Caco-2 (cell line): ENCODE measurements around the gene FAM83F. TPM values are rescaled to one million over a fixed set of nuclear protein-coding genes. Genes with fewer than 3 reads are reported as not detected.

Experiments used
- BruUV-seq: library from RNA; stranded (reverse); fragments of 400-500 nt; replicated peaks from 2 replicates; lab custom pipeline; 2021; lab: Mats Ljungman, UMichigan
- CTCF ChIA-PET: fragments of 300-600 bp; sonication (Branson Sonifier 250); formaldehyde crosslinking; loops from one replicate; lab custom pipeline; 2022; ENCODE audit warnings: antibody characterized with exemption; lab: Charles Lee
- POLR2A ChIA-PET: fragments of 300-600 bp; sonication (Branson Sonifier 250); formaldehyde crosslinking; loops from one replicate; lab custom pipeline; 2022; ENCODE audit warnings: antibody characterized with exemption; lab: Charles Lee
- DNase-seq, 2 experiments: peaks; one replicate each; pipeline versions ENCODE4 v3.0.0 to v3.0.0-alpha.2; 2020 to 2022
- H3K27me3 ChIP-seq: replicated peaks from 2 replicates; pipeline ENCODE4 v1.6.0; 2011; ENCODE audit warnings: low read length; ENCODE audit not compliant: control insufficient read depth, insufficient read depth
- H3K36me3 ChIP-seq: 2 replicates; pipeline ENCODE4 v1.5.1; 2011; ENCODE audit warnings: low read length; ENCODE audit not compliant: control insufficient read depth, insufficient read depth
- H3K4me1 ChIP-seq: fragments of 250-450 bp; sonication (Bioruptor Pico); 2 replicates; pipeline ENCODE4 v1.5.1; 2020; ENCODE audit warnings: mild to moderate bottlenecking
- H3K4me3 ChIP-seq: 2 replicates; pipeline ENCODE4 v1.5.1; 2011; ENCODE audit warnings: low read depth, mild to moderate bottlenecking, control low read depth, low read length
- H3K9me3 ChIP-seq: fragments of 250-450 bp; sonication (Bioruptor Pico); 2 replicates; pipeline ENCODE4 v1.5.1; 2020; ENCODE audit warnings: mild to moderate bottlenecking, moderate library complexity
- H3K27ac Mint-ChIP-seq: one replicate; pipeline ENCODE4 v1.8.0; 2022; ENCODE audit warnings: mixed read lengths; ENCODE audit not compliant: unreplicated experiment
- H3K27me3 Mint-ChIP-seq: one replicate; pipeline ENCODE4 v1.8.0; 2022; ENCODE audit warnings: mixed read lengths; ENCODE audit not compliant: insufficient read depth, unreplicated experiment
- H3K36me3 Mint-ChIP-seq: one replicate; pipeline ENCODE4 v1.8.0; 2022; ENCODE audit warnings: mild to moderate bottlenecking, mixed read lengths; ENCODE audit not compliant: insufficient read depth, unreplicated experiment
- H3K4me1 Mint-ChIP-seq: one replicate; pipeline ENCODE4 v1.8.0; 2022; ENCODE audit warnings: low read depth, mixed read lengths; ENCODE audit not compliant: unreplicated experiment
- H3K4me3 Mint-ChIP-seq: one replicate; pipeline ENCODE4 v1.8.0; 2022; ENCODE audit warnings: mild to moderate bottlenecking, moderate library complexity, mixed read lengths; ENCODE audit not compliant: unreplicated experiment
- H3K9me3 Mint-ChIP-seq: one replicate; pipeline ENCODE4 v1.8.0; 2022; ENCODE audit warnings: mixed read lengths; ENCODE audit not compliant: unreplicated experiment
- intact Hi-C: fragments of 100-400 bp; cut with micrococcal nuclease; formaldehyde crosslinking; loops from one replicate; pipeline ENCODE4 v1.10.0; 2022; ENCODE audit not compliant: unreplicated experiment
- total RNA-seq: library from RNA; stranded (reverse); gene quantifications from 2 replicates; pipeline ENCODE4 v1.2.3, GENCODE V29; 2022
- TF ChIP-seq, protein P1 (sequence below), 2 experiments: fragments of 200-600 bp in 1 of 2; IDR thresholded peaks; 1 replicate in 1 of 2; 2 replicates in 1 of 2; pipeline versions ENCODE4 v1.5.1 to v1.8.0; 2011 to 2022; ENCODE audit warnings: antibody characterized with exemption in 1 of 2, control low read depth in 1 of 2, inconsistent platforms in 1 of 2, low read depth in 1 of 2, low read length in 1 of 2, mild to moderate bottlenecking in 1 of 2, moderate library complexity in 1 of 2; ENCODE audit not compliant: insufficient read depth in 1 of 2, severe bottlenecking in 1 of 2, unreplicated experiment in 1 of 2

FAM83F gene
- total RNA-seq, 1 experiment from 2014 or later: 20.0 TPM

DNA sequence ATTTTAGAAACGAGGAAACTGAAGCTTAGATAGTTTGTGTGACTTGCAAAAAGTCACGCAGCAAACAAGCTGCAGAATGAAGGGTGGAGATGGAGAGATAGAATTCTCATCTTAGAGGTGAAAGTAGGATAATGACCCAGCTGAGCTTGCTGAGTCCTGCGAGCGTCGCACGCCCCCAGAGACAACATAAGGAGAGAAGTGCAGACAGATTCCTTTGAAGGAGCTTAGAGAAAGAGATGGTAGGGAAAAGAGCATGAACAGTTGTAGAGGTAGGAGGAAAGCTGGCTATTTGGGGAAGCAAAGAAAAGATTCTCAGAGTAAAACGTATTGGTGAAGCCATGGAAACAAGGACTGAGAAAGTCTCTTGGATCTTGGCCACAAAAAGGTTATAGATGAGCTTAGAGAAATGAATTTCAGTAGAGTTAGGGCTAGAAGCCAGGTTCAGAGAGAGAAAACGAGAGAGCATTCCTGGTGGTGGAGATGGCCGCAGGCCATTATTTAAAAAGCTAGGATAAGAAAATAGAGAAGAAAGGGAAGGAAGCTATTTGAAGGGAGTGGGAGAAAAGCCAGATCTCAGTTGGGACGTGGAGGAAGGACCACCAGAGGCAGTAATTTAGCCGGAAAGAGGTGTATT is 44.8 kb downstream of the FAM83F start:
- H3K4me3 ChIP-seq: no peak overlapping the region
- no peaks in the 10 kb centered on the region for H3K36me3 ChIP-seq
- no peaks in the 10 kb centered on the region for H3K27me3 ChIP-seq
- H3K27ac Mint-ChIP-seq: no peak overlapping the region
- H3K4me1 Mint-ChIP-seq: peaks cover 5% of the 10 kb centered on the region
- H3K9me3 ChIP-seq: no peaks in the 10 kb centered on the region
- peaks cover 8% of the 10 kb centered on the region for H3K36me3 Mint-ChIP-seq
- H3K27me3 Mint-ChIP-seq: peaks cover 5% of the 10 kb centered on the region
- ChIA-PET POLR2A (no interaction called here), CTCF (interaction anchor here (1.0 kb wide), 1 partner anchor 308 kb away, joined by 3 read pairs; no protein-coding TSS in a partner anchor)
- no peak overlapping the region for H3K4me3 Mint-ChIP-seq
- intact Hi-C loops: loop anchor here (5.0 kb wide), 1 partner anchor 153 kb away; no protein-coding TSS in a partner anchor
- H3K9me3 Mint-ChIP-seq: no peaks in the 10 kb centered on the region
- H3K4me1 ChIP-seq: no peaks in the 10 kb centered on the region; the same call in 1 of the 2 replicates
- DNase-seq: no peak
- TF ChIP-seq, protein P1, sequence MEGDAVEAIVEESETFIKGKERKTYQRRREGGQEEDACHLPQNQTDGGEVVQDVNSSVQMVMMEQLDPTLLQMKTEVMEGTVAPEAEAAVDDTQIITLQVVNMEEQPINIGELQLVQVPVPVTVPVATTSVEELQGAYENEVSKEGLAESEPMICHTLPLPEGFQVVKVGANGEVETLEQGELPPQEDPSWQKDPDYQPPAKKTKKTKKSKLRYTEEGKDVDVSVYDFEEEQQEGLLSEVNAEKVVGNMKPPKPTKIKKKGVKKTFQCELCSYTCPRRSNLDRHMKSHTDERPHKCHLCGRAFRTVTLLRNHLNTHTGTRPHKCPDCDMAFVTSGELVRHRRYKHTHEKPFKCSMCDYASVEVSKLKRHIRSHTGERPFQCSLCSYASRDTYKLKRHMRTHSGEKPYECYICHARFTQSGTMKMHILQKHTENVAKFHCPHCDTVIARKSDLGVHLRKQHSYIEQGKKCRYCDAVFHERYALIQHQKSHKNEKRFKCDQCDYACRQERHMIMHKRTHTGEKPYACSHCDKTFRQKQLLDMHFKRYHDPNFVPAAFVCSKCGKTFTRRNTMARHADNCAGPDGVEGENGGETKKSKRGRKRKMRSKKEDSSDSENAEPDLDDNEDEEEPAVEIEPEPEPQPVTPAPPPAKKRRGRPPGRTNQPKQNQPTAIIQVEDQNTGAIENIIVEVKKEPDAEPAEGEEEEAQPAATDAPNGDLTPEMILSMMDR (IDR thresholded peaks at IDR 0.05; ENCODE audit: insufficient read depth in 1 of 2, low read depth in 1 of 2, low read length in 1 of 2, severe bottlenecking in 1 of 2, unreplicated experiment in 1 of 2): no peak
- no TSS peak for BruUV-seq

DNA sequence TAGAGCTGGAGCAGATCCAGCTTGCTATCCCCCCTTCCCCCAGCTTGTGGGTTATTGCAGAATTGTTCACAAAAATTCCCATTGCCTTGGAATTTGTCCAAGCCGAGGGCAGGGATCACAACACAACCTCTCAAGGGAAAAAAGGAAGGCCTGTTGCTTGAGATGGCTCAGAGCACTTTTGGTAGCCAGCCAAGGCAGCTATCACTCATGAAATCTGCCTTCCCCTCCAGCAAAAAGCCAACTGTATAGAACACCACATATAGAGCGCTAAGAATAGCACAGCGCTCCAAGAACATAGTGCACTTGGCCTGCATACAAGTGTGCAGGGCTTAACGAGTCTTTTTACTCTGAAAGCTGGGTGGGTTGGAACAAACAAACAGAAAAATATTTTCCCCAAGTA is 46.2 kb downstream of the FAM83F start:
- Histone ChIP-seq H3K4me3 (no peak overlapping the region), H3K27me3 (no peaks in the 10 kb centered on the region), H3K36me3 (no peaks in the 10 kb centered on the region), H3K9me3 (no peaks in the 10 kb centered on the region), H3K4me1 (no peaks in the 10 kb centered on the region; the same call in 1 of the 2 replicates)
- Mint-ChIP-seq H3K4me3 (no peak overlapping the region), H3K27me3 (peaks cover 5% of the 10 kb centered on the region), H3K27ac (no peak overlapping the region), H3K36me3 (peaks cover 10% of the 10 kb centered on the region), H3K4me1 (peaks cover 5% of the 10 kb centered on the region), H3K9me3 (no peaks in the 10 kb centered on the region)
- CTCF ChIA-PET: no interaction called here
- TF ChIP-seq, protein P1 (IDR thresholded peaks at IDR 0.05; ENCODE audit: insufficient read depth in 1 of 2, low read depth in 1 of 2, low read length in 1 of 2, severe bottlenecking in 1 of 2, unreplicated experiment in 1 of 2): no peak
- intact Hi-C loops: loop anchor here (5.0 kb wide), 1 partner anchor 151 kb away; no protein-coding TSS in a partner anchor
- BruUV-seq: no TSS peak
- POLR2A ChIA-PET: no interaction called here
- DNase-seq: no peak

DNA sequence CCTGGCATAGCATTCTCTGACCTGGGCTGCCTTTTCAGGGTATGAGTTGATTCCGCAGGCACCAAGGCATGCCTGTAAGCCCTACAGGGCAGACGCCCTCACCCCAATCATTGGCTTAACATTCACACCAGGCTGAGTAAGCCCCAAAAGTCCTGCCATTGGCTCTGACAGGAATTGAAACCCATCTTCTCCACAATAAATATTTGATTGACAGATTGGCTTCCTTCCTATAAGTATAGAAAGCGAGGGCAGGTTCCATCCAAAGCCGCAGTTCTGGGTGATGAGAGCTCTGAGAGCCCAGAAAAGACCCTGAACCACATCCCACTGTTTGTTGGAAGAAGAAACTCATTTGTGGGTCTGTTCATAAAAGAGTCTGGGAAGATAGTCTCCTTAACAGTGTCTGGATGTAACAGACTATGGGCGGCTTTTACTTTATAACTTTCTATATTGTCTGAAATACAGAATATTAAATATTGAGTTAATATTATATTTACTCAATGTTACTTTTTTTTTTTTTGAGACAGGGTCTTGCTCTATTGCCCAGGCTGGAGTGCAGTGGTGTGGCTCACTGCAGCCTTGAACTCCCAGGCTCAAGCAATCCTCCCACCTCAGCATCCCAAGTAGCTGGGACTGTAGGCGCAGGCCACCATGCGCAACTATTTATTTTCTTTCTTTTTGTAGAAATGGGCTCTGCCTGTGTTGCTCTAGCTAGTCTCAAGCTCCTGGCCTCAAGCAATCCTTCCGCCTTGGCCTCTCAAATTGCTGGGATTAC is 46.8 kb downstream of the FAM83F start:
- CTCF ChIA-PET: no interaction called here
- intact Hi-C loops: loop anchor here (5.0 kb wide), 1 partner anchor 151 kb away; no protein-coding TSS in a partner anchor
- no peaks in the 10 kb centered on the region for H3K9me3 Mint-ChIP-seq
- peaks cover 5% of the 10 kb centered on the region for H3K4me1 Mint-ChIP-seq
- H3K27me3 ChIP-seq: no peaks in the 10 kb centered on the region
- no peaks in the 10 kb centered on the region for H3K9me3 ChIP-seq
- H3K36me3 Mint-ChIP-seq: peaks cover 10% of the 10 kb centered on the region
- H3K36me3 ChIP-seq: no peaks in the 10 kb centered on the region
- peaks cover 5% of the 10 kb centered on the region for H3K27me3 Mint-ChIP-seq
- TF ChIP-seq, protein P1 (IDR thresholded peaks at IDR 0.05; ENCODE audit: insufficient read depth in 1 of 2, low read depth in 1 of 2, low read length in 1 of 2, severe bottlenecking in 1 of 2, unreplicated experiment in 1 of 2): no peak
- H3K27ac Mint-ChIP-seq: no peak overlapping the region
- H3K4me3 Mint-ChIP-seq: no peak overlapping the region
- POLR2A ChIA-PET: no interaction called here
- BruUV-seq: no TSS peak
- H3K4me1 ChIP-seq: no peaks in the 10 kb centered on the region; the same call in 1 of the 2 replicates
- H3K4me3 ChIP-seq: no peak overlapping the region
- no peak for DNase-seq
